ENCODE results near the gene C17orf113.
"Not testable (repeated sequence)": the region's sequence is repeated elsewhere in the genome, so short reads cannot be mapped to it uniquely, and the experiment has no call there.

C17orf113 gene

DNA sequence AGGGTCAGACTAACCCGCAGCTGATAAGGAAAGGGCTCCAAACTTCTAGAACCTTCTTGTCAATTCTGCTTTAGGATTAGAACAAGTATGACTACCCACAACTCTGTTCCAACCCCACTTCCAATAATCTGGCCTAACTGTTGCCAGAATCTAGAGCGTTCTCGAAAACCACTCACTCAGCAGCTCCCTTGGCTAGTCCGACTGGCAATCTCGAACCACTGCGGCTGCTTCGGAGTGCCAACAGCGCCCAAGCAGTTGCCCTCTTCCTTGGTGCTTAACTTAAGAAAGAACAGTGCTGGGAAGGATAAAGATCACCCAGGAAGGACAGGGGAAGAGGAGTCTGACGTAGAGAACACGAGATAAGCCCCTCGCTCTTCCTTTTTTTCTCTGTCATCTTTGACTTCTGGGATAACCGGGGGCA, 34.0 kb downstream of the C17orf113 start:
- DNase-seq, result no peak

DNA sequence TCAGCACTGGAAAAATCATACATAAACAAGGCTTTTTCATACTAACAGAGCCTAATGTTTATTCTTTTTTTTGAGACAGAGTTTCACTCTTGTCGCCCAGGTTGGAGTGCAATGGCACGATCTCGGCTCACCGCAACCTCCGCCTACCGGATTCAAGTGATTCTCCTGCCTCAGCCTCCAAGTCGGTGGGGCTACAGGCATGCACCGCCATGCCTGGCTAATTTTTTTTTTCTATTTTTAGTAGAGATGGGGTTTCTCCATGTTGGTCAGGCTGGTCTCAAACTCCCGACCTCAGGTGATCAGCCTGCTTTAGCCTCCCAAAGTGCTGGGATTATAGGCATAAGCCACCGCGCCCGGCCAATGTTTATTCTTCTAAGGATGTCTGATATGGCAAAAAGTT, 36.7 kb downstream of the C17orf113 start:
- DNase-seq, result not testable (repeated sequence)

DNA sequence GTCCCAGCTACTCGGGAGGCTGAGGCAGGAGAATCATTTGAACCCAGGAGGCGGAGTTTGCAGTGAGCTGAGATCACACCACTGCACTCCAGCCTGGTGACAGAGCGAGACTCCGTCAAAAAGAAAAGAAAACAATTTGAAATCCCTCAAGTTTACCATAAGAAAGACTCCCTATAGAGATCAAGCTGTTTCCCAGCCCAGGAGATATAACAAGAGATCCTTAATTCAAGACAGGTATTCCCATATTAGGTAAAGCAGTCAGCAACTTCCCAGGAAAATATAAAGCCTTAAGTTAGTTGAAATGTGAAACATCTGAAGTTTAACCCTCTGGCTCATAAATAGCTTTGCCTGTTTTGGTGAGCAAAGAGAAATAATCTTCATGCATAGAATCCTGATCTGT, 38.0 kb downstream of the C17orf113 start:
- DNase-seq, result not testable (repeated sequence)

DNA sequence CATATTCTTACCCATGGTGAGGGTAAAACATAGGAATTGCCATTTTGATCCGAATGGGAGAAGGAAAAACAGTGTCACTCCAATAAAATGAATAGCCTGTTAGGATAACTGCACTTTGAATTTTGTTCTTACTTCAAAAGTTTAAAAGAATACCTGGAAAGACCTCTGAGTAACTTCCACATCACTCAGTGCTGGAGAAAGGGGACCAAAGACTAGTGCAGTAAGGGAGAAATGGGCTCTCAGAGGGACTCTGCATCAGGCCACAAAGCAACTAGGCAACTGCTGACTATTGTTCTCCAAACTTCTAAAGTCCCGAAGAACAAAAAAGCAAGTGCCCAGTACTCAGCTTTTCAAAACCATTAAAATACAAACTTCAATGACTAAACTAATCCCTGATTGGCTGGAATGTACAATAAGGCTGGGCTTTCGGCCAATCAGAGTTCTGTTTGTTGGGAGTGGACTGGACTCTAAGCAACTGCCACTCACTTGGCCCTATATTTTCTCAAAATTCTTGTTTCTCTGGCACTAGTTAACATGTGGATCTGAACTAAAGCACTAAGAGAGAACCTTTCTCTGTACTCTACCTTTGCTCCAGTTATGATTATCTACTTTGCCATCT, 39.4 kb downstream of the C17orf113 start:
- no peak for DNase-seq

DNA sequence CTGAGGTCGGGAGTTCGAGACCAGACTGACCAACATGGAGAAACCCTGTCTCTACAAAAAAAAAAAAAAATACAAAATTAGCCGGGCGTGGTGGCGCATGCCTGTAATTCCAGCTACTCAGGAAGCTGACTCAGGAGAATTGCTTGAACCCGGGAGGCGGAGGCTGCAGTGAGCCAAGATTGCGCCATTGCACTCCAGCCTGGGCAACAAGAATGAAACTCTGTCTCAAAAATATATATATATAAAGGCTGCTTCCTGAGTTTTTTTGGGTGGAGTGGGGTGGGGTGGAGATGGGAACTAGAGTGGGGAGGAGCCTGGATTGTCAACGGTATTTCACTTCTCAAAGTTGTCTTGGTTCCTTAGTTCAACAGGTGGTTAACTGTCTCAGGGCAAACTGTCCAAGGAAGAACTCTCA, 40.1 kb downstream of the C17orf113 start:
- peak; percentile 23 for DNase-seq

DNA sequence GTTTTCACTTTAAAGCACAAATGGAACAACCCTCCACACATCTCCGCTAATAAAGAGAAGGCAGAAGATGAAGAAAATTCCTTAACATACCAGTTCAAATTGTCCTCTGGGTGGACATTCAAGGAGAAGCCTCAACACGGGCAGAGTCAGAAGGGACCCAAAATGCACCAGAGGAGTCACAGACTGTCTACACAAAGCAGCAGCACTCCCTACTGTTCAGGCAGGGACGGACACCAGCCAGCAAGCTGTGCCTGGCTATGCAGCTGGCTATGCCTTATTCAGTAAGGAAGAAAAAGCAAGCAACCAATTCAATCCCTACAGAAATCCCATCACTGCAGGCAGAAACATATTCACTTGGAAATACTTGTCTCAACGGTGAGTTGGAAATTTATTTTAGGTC, 41.2 kb downstream of the C17orf113 start:
- no peak for DNase-seq

DNA sequence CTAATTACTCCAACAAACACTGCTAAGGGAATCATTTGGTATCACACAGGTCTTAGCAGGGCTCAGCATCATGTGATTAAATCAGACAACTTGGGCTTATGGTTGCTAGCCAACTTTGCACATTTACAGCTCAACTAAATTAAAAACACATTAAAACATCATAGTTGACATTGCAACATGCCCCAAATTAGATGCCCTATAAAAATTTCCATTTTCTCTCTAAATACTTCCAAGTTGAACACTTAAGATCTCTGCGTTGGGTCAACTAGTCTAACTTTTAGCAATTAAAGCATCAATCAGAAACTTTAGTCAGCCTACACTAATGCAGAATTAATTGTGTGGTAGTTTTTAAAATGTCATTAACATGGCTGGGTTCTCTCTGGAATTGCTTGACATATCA, 45.2 kb downstream of the C17orf113 start:
- DNase-seq, result no peak

DNA sequence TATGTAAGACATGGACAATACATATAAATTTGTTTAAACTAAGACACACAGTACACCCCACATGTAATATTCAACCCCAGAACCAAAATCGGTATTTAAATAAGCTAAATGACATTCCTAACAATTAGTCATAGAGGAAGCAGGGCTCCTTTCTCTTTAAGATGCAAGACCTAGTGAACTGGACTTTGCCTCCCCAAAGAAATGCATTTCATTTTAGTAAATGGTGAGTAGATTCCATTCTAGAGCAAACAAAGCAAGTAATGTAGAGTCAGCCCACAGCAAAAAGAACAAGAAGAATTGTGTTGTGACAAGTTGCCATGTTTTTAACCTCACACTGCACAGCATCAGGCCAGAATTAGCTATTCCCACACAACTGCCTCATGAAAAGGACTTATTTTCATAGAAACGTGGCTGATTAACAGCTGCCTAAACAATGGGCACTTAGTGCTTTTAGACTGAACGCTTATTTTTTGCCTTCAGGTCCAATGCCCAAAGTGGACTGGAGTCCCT, 47.6 kb downstream of the C17orf113 start:
- no peak for DNase-seq

DNA sequence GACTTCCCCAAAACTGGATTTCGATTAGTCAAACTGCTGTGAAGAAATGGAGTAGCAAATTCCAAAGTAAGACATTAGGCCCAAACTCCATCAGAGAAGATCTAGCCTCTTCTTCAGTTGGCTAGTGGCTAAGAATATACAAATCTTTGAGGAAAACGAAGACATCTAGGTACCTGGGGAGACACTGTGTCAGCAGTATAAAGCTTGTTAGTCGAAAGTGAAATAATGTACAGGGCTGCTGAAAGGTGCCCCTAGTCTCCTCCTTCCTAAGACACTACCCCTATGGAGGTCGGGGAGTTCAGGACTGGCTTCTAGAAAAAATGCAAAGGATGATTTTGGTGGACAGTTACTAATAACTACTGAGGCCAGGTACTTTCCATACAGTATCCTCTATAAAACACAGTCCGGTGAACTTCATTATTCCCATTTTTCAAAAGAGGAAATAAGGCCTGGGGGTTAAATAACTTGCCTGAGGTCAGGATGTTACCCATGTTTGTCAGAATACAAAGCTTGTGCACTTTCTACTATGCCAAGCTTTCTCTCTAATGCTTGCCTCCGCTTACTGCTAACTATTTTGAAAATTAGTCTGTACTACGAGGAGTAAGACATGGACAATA, 48.1 kb downstream of the C17orf113 start:
- DNase-seq, result no peak

DNA sequence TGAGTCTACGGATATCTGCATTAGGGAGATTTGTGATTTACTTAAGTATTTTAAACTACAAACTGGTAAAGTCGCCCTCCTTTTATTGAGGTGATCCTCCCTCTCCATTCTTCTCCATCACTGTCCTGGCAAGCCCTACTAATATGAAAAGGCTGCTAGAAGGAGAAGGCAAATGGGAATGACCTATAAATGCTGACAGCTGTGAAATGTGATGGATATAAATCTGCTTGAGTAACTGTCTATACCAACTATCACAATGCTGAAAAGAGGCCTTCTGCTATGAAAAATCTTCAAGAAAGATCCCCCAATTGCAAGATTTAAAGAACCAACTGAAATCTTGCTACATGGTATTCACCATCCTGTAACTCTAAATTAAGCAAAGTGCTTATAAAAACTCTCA, 48.7 kb downstream of the C17orf113 start:
- no peak for DNase-seq

DNA sequence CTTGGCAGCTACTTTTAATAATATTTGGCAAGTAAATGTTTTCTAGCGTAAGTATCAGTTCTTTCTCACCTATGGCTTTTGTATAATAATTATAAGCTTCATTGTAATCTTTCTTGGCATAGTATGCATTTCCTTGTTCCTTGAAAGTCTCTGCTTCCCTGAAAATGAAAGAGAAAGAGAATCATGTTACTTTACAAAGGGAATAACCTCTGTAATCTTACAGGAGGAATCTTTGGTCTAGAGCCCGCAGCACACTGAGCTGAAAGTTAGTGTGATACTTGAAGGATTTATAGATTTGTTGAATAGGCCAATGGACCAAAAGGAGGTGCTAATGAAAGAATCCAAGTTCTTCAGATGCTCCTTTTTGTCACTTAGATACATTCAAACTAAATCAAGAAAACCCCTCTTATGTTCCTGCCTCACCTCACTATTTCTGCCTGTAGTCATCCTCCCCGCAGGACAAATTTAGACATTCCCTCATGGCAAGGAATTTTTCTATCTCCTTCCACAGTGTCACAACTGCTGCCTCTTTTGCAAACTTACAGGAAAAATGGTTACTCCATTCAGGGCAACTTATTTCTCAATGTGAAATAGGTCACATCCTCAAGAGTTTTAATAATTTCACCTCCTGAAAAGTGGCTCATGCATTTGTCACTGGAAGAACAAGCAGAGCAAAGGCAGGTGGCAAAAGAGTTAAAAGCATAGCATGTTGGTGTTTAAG, 49.8 kb downstream of the C17orf113 start:
- no peak for DNase-seq

DNA sequence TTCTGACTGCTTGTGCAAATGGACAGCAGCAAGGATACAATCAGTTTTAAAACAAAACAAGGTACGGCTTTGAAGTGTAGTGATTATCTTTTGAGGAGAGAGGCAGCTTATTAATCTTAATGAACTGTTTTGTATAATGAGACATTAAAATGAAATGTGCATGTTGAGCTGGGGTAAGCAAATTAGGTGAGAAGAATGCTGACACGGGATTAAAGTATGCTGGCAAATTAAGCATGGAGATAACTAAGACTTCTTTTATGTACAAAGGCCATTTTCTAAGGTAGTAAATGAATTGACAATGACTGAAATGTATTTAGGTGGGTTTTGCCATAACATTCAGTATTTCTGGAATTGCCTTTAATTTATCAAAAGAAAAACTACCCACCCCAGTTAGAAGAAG, 51.9 kb downstream of the C17orf113 start:
- no peak for DNase-seq

DNA sequence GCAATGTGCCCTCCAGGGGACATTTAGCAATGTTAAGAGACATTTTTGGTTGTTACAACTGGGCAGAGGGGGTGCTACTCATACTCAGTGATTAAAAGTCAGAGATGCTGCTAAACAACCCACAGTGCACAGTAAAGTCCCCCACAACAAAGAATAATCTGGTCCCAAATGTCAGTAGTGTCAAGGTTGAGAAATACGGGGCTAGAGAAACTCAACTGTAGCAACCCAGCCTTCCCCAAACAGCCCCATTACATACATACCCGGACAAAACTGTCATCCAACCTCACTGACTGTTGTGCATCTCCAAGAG, 53.6 kb downstream of the C17orf113 start:
- no peak for DNase-seq

DNA sequence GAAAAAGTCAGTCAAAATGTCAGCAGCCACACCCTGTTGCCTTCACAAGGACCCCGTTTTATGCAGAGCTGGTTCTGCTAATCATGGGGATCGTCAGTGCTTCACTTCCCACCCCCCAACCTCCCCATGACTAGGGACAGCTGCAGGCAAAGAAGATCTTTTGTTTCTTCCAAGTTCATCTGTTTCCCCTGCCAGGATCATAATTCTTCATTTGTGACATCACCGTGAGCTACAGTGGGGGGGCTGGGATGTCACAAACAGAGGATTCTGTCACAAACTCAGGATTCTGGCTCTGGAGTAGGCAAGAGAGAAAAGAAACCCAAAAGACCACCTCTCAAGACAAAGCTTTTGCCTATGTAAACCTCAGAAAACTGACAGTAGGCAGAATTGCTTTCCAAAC, 57.8 kb downstream of the C17orf113 start:
- DNase-seq, result no peak

DNA sequence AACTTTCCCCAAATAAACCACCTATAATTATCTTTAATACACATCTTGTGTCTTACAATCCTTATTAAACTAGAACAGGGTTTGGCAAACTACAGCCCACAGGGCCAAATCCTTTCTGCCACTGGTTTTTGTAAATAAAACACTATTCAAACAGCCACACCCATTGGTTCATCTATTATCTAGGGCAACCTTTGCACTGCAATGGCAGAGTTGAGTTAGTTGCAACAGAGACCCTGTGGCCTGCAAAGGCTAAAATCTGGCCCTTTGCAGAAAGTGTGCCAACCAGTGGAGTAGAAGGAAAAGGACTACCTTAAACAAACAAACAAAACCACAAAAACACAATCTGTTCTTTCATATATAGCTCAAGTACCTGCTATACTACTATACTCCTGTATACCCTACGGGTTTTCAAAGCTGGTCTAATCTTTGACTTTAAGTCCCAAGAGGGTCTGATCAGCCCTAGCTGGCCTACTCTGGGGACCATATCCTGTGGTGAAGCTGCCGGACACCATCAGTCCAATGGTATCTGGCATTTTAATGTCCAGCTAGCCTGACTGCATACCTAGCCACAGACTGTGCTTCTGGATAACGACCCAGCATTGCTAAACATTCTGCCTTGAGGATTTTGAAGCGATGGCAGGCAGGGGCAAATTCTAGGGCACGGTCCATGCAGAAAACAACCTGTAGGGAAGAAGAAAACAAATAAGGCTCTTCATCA, 60.5 kb downstream of the C17orf113 start:
- no peak for DNase-seq

DNA sequence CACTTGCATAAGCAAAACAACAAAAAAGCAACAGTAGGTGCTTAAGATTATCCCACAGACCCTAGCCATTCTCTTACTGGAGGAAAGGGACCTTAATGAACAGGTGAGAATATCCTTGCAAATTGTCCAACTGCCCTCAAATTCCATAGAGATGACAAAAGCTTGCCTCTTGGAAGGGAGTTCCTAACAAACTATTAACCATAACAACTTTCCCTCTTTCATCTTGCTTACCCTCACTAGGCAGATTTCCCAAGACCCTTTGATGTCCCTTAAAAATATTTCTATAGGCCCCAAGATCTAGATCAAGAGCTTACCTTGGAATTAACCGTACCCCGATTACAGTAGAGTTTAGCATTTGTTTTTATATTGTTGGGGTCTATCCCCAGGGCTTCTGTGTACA, 62.0 kb downstream of the C17orf113 start:
- no peak for DNase-seq

All from GF-D8 (cell line).